Measurements from ENCODE around the gene P3H1.

The P3H1 gene

DNA sequence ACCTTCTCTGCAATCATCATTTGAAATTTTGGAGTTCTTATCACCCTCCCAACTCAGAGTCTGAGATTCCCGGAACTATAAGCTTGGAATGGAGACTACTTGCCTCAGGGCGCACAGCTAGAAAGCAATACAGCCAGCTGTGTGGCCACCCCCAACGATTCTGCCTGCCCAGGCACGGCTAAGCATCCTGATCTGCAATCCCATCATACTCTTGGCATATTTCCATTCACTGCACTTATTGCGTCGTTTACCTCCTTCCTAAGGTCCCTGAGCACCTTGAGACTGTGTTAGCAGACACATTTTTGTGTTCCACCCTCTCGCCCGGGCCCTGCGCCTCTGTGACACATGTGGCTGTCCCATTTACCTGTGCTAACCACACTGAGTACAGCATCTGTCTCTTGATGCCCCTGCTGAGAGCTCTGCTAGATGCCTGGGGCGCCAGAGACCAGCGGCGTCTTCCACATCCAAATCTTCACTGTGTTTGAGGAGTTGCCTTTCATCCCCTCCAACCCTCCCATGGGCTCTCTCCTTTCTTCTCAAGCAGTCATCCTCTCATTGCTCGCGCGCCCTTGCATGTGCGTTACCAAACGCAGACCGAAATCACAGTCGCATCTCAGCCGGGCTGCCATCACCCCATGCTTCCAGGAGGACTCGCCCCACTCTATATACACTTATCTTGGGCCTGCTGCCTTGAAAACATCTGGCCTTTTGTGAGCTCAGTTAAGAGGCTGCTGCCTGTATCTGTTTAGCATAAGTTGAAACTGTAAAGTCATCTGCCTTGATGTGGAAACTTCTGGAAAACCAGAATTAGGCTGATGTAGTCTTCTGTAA lies 23.3 kb downstream of the P3H1 start:
- no peak for DNase-seq (ENCODE audit: low read depth)

DNA sequence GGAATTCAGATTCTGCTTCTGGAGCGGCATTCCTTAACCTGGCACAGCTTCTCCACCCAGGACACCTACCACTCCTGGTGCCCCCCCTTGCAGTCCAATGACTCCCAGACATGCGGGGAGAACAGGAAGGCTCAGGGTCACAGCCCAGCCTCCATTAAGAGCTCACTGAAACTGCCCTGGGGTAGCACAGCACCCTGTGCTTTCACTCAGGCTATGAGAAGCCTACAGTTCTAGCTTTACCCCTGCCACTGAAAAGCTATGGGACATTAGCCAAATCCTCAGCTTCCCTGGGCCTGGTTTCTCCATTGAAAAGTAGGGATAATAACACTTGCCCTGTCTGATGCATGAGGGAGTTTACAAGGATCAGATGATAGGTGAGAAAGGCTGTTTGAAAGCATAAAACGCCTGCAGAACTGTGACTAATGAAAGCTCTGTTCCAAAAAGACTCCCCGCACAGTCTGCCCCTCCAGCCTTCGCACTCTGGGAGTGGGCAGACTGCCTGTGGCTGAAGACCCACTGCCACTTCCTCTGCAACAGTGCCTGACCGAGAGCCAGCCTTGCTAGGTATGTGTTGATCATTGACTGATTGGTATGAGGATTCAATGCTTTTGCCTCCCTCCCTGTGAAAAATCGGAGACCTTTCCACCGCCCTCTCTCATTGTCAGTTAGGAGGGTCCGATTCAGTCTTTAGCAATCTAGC lies 24.1 kb downstream of the P3H1 start:
- DNase-seq (ENCODE audit: low read depth), result no peak

DNA sequence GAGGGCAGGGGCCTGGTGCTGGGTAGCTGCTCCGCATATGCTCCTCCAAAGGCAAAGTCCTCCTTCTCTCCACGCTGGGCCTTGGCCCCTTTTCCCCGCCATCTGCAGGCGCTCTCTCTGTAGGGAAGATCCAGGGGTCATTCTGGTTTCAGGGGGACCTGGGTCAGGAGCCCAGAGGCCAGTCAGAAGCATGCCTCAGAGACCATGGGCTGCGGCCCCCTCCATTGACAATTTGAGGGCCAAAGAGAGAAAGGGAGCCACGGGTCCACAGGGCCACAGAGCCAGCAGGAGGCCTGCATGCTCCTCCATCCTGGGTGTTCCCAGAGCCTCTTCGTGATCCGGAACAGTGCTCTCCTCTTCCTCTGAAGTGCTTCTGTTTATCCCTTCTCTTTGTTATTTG lies 24.7 kb downstream of the P3H1 start:
- no peak for DNase-seq (ENCODE audit: low read depth)

DNA sequence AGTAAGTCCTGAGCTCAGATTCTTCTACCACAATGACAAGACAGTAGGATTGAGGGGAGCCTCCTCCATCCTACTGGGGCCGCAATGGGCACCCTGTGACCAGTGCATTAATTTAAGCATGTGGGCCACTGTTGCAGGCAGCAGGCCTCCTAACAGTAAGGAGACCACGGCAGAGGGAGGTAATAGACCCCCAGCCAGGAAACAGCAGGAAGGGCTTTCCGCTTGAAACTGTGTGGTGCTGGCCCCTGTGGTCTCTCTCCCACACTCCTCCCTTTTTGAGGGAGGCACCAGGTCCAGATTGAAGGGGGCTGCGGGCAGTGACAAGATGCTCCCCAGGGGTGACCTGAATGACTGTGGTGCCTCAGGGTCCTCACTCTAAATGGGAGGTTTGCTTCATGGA lies 25.1 kb downstream of the P3H1 start:
- DNase-seq (ENCODE audit: low read depth), result no peak

DNA sequence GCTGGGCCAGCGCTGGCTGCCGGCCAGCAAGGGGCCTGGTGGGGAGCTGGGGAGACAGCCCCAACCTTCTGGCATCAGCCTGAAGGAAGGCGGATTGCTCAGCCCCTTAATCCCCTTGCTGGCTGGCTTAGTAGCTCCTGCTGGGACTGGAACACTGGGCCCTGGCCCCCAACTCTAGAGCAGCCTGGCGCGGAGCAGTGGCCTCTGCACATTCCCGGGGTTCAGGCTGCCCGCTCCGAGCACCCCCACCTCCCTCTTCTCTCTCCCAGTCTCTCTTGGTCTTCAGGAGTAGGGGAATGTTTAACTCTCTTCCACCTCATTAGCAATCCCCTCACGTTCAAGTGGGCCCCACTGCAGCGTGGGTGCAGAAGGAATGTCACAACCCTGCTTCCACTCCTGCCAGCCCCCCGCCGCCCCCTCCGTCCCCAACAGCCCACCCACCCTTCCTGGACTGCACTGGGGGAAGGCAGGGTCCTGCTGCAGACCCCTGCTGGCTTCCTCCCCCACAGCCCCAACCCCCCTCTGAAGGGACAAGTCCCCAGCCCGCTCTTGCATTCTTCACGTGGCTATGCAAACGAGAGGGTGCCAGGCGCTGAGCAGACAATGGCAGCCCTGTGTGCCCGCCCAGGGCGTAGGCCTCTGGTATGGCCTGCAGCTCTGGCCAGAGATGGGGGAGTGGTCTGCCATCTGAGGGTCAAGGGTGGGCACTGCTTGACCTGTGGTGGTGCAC lies 25.8 kb downstream of the P3H1 start:
- no peak for DNase-seq (ENCODE audit: low read depth)

DNA sequence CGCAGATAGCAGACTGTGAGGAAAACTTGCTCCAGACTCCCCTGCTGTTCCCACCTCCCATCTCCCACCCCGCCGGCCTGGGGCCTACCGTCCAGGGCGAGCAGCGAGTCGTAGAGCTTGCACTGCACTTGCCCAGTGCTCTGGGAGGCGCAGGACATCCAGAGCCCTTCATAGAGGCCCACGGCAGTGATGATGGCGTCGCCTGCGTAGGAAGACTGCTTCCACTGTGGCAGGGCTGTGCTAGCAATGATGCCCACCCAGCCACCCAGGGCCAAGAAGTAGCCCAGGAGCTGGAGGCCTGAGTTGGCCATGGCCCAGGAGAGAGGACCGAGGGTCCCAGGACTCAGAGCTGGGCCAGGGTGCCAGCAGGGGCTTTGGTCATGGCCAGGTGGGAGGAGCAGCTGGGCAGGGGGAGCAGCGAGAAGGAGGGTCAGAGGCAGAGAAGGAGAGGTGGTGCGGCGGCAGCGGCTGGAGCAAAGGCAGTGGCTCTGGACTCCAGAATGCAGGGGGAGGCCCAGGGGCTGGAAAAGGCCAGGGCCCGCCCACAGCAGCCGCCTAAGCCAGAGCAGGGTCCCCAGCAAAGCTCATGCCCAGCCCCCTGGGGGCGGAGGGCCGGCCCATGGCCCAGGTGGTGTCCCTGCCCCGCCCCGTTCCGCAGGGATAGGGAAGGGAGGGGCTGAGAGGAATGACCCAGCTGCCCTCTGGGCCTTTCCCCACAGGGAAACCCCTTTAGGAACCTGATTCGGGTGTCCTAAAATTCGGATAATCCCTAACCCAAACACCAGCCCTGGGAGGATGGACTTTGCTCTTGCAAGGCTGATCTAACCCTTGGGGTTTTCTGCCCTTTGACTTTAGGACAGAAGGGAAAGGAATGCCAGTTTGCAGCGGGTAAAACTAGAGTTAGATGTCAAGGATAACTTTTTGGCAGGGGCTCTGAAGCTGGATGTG lies 26.8 kb downstream of the P3H1 start, which contains the start of gene CLDN19:
TSS of gene CLDN19 (minus strand) at position 484 of the 948 bp plus-strand sequence. CDS start at position 311, 173 bp downstream.
- DNase-seq (ENCODE audit: low read depth), result no peak

DNA sequence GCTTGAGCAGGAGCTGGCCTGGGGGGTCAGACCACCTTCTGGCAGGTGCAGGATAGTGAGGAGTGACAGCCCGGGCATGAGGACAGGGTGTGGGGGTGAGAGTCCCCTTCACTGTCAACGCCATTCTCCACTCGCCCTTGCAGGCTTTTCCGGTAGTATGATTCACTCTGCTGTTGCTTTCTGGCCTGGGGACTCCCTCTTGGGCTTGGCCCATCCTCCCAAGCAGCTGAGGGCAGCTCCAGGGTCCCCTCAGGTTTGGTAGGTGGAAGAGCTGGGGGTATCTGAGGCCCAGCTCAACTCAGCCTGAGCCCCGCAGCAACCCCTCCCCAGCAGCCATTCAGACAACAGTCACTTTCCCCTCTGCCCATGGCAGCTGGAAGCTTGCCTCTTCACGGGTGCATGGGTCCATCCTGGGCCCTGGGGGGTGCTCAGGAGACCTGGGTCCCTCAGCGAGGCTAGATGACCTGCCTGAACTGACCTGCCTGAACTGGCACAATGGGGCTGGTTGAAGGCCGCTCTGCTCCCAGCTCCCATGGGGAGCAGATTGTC lies 28.1 kb downstream of the P3H1 start:
- no peak for DNase-seq (ENCODE audit: low read depth)

DNA sequence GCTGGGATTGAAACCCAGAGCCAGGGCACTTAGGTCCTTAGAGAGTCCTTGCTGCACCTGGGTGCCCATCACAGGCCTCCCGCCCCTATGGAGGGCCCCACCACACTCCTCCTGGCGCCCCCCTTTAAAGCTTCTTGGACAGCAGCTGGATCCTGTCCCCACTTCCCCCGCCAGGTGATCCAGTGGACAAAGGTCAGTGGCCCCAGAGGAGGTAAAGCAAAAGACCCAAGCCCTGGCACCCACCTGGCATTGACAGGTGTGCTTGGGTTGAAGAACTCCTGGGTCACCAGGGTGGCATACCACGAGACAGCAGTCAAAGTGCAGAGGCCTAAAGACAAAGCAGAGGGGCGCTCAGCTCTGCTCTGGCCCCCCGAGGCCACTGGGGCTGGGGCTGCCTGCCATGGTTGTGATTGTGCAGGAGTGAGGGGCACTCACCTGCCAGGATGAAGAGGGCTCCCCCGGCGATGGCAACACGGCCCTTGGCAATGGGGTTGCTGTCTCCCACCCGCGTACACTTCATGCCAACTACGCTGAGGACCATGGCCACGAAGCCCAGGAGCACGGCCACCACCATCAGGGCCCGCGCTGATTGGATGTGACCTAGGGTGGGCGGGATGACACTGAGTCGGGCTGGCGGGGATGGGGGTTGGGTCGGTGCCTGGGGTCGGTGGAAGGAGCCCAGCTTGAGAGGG lies 28.7 kb downstream of the P3H1 start:
- DNase-seq (ENCODE audit: low read depth), result no peak

DNA sequence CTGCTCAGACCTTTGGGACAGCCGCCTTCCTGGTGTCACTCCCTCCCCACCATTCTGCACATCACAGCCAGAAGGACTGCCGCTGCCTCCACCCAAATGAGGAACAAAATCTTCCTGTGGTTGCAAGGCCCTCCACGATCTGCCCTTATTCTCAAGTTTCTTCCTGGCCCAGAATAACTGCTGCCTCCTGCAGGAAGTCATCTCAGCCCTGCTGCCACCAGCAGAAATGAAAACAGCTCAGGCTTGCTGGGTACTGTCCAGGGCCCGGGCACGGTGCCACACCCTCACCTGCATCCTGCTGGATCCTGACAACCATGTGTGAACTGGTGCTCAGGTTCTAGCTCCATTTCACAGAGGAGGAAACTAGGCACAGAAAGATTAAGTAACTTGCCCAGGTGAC lies 29.6 kb downstream of the P3H1 start:
- DNase-seq (ENCODE audit: low read depth), result no peak

DNA sequence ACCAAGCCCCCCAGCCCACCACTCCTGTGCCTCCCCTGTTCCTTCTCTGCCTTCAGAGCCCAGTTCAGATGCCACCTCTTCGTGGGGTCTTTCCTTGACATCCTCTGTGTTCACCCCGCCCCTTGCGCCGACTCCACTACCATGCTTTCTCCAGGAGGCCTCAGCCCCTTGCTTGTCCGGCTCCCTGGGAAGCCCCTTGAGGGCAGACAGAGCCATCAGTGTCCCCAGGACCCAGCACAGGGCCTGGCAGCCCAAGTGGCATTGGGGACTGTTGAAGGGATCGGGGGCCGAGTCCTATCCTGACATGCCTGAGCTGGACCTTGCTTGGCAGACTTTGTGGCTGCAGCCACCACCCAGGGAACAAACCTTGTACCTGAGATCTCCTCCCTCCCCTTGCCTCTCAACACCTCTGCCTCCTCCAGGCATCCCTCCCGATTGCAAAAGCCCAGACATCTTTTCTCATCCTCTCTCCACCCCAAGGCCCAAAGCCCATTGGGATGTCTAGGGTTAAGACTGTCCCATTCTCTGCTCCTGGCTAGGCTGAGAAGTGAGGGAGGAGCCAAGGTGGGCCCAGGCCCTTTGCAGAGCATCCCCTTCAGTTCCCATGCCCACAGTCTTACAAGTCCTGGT lies 30.1 kb downstream of the P3H1 start:
- DNase-seq (ENCODE audit: low read depth), result no peak

DNA sequence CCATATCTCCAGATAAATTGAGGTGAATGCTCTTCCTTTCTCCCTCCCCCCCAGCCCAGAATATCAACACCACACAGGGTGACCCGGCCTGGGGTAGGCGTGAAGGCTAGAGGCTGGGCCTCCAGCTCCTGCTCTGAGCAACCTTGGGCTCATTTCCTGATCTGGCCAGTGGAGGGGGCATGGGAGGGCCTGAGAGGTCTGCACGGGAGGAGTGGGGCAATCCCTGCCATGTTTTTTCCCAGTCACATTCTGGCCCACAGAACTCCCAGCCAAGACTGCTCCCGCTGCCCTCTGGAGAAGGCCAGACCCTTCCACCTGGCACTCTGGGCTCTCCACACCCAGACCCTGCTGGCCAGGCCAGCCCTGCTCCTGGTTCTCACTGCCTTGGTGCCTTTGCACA lies 30.7 kb downstream of the P3H1 start:
- DNase-seq (ENCODE audit: low read depth), result no peak

DNA sequence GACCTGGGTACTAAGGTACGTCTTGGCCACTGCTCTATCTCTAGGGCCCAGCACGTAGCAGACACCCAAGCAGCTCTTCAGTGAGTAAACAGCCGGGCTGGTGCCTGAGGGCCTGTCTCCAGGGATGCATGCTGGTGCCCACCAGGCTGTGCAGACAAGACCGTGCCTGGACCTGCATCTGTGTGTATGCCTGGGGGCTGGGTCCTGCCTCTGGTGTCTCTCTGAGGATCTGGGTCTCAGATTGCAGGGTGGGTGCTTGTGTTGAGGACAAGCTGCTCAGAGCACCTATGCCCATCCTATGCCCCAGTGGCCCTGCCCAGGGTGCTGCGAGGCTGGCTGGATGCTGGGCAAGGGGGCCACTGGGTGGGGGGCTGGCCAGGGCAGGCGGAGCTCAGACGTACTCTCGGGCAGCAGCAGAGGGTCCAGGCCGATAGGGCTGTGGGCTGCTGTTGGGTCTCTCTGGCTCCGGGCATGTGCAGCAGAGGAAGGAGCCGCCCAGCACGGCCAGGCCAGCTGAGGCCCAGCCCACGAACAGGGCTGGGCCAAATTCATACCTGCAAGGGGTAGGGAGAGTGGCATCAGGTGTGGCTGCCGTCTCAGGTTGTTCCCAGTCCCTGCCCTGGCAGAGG lies 31.2 kb downstream of the P3H1 start:
- DNase-seq (ENCODE audit: low read depth), result no peak

DNA sequence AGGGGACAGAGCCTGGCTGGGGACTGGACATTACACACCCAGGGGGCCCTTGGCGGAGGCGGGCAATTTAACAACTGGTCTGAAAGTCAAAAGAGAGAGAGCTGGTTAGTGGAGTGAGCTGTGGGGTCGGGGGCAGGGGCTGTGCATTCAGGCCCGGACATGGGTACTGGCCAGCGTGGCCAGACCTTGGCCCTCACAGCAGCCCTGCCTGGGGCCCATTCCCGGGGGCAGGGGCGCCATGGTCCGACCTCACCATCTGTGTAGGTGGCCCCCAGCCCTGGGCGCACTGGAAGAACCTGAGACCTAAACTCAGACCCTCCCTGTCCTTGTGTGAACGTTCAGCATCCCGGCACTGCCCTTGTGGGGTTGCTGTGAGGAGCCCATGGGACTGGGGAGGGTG lies 31.8 kb downstream of the P3H1 start:
- no peak for DNase-seq (ENCODE audit: low read depth)

DNA sequence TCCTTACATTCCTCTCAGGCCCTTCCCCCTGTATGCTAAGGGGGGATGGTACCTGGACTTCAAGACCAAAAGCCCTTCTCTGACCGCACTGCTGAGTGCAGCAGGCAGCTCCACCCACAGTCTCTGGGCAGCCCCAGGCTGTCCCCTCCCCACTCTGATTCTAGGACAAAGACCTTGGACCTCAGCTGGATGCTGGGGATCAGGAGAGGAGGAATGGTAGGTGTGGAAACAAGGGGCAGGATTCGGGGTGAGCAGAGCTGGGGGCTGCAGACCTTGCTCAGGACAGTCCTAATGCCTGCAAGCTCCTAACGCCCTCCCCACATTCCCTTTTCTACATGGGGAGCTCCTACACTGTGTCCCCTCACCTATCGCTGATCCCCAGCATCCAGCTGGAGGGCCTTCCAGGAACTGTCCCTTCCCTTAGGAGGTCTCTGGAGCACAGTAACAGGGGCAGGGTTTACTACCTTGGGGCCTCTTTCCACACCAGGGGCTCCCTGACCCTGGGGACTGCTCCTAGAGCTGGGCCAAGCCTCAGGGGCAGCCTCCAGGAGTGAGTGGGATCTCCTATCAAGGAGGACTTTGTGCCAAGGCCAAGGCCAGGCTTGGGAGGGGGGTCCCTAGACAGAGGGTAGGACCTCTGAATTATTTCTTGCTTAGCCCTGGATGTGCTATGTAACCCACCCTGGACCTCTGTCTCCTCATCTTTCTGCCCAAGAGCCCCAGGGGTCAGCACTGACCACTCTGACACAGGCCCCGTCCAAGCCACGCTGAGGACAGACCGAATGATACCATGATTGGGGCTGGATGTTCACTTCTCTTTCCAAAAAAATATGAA lies 32.4 kb downstream of the P3H1 start:
- DNase-seq (ENCODE audit: low read depth), result no peak

DNA sequence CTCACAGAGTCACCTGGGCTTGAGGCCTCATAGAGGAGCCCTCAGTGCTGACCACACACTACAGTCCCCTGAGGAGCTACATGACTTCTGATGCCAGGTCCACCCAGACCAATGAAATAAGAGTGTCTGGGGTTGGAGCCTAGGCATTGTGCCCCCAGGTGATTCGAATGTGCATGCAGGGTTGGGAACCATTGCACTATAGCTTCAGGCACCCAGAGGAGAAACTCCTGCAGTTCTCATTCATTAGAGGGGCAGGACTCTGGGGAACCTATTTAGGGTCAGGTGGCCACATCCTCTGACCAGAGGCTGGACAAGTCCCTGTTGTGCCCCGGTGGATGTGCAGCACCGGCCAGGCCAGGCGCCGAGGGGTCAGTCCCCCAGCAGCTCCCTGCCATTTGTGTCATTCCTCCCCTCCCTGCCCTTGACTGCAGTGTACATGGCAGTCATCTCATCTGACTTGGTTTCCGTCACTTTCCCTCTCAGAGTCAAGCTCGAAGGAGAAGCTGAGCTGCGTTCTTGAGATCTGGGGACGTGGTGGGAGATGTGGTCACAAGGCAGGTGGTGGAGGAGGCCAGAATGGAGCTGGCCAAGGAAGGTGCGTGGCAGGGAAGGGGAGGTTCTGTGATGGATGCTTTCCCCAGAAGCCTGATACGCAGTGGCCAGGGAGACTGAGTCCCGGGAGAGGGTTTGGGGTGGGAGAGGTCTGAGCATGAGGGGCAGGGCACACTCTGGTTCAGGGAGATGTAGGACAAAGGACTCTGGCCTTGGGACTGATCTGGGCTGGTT lies 33.2 kb downstream of the P3H1 start:
- DNase-seq (ENCODE audit: low read depth), result no peak

DNA sequence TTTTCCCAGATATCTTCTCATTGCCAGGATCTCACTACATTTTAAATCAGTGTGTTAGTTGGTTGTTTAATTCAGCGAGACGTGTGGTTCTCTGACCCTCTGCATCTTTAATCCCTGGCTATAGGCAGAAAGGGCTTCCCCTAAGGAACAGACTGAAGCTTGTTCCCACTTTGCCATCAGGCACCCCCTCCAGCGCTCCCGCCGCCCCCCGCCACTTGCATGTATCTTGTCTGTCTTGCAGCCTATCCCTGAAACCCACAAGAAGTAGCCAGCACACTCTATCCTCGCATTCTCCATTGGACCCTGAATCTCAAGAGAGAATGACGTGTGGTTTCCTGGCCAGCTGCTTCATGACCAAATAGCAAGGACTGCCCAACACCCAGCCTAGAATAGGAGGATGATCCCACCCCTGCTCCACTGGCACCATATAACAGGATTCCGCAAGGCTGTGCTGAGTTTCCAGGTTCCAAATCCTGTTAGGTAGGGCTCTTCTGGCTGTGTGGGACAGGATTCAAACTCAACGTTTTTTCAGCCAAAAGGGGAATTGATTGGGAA lies 34.6 kb downstream of the P3H1 start:
- DNase-seq (ENCODE audit: low read depth), result no peak

DNA sequence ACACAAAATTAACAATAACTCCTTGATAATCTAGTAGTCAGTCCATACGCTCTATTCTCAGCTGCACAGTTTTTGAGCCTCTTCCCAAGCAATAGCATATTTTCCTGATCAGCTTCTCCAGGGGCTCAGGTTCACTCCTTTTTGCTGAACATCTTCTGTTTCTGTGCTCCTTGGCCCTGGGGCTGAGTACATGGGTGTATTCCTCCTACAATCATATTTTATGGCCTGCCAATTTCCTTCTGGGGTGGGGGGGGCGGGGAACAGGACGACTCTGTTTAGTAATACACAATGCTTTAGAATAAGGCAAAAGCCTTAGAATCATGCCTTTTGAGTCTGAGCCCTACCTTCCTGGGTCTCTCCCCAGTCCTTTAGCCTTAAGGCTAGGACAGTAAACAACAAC lies 35.2 kb downstream of the P3H1 start:
- no peak for DNase-seq (ENCODE audit: low read depth)

DNA sequence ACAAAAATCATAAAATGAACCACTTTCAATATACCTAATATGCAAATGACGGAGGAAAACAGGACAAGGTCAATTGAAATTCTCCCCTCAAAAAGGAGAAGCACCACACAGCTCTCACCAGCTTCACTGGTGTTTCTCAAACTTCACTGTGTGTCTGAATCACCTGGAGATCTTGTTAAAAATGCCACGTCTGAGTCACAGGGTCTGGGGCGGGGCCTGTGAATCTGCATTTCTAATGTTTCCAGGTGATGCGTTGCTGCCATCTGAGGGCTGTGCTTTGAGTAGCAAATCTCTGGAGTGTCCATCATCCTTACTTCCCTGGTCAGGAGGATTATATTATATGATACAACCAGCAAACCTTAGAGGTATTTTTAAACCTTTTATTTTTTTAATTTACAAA lies 35.8 kb downstream of the P3H1 start:
- no peak for DNase-seq (ENCODE audit: low read depth)

All from HS-5 (cell line).